Measurements from ENCODE around the gene PADI1. TPM values are rescaled to one million over a fixed set of nuclear protein-coding genes. Genes with fewer than 3 reads are reported as not detected.

PADI1 gene
- total and polyA plus RNA-seq, 7 donors: not detected

DNA sequence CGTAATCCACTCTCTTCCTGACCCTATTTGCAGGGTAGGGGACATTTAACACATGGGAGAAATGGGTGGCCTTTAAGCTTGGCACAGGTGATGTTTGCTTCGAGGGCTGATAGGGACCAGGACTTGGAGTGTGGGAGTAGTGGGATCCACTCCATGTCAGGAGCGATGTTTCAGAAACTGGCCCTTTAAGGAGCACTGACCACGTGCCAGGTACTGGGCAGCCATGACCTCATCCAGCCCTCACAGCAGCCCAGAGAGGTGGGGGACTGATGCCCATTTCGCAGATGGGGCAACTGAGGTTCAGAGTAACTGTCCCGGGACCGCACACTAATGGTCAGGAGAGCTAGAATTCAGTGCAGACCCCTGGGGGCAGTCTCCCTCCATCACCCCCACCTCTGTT lies 55.3 kb downstream of the PADI1 start:
- H3K4me3 ChIP-seq: no peak overlapping the region
- 76 to 78% (median 76%) methylated on average over 7 of the region's 7 CpGs for WGBS, 3 donors
- ATAC-seq (no peak), DNase-seq (peak in 1 of 2 donors; percentile 15)
- H3K36me3 ChIP-seq (ENCODE audit: insufficient read depth in 1 of 2, low read depth in 1 of 2): no peaks in the 10 kb centered on the region
- intact Hi-C loops (cut with DNase I): no loop called here
- H3K27me3 ChIP-seq (ENCODE audit: insufficient read depth in 3 of 3, low read length in 2 of 3): peaks cover 0 to 38% (median 4%) of the 10 kb centered on the region in 3 donors
- no peaks in the 10 kb centered on the region for H3K9me3 ChIP-seq
- TF ChIP-seq, protein P1, sequence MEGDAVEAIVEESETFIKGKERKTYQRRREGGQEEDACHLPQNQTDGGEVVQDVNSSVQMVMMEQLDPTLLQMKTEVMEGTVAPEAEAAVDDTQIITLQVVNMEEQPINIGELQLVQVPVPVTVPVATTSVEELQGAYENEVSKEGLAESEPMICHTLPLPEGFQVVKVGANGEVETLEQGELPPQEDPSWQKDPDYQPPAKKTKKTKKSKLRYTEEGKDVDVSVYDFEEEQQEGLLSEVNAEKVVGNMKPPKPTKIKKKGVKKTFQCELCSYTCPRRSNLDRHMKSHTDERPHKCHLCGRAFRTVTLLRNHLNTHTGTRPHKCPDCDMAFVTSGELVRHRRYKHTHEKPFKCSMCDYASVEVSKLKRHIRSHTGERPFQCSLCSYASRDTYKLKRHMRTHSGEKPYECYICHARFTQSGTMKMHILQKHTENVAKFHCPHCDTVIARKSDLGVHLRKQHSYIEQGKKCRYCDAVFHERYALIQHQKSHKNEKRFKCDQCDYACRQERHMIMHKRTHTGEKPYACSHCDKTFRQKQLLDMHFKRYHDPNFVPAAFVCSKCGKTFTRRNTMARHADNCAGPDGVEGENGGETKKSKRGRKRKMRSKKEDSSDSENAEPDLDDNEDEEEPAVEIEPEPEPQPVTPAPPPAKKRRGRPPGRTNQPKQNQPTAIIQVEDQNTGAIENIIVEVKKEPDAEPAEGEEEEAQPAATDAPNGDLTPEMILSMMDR (IDR thresholded peaks at IDR 0.05): no peak
- H3K27ac ChIP-seq: no peak overlapping the region
- H3K4me1 ChIP-seq: no peaks in the 10 kb centered on the region

DNA sequence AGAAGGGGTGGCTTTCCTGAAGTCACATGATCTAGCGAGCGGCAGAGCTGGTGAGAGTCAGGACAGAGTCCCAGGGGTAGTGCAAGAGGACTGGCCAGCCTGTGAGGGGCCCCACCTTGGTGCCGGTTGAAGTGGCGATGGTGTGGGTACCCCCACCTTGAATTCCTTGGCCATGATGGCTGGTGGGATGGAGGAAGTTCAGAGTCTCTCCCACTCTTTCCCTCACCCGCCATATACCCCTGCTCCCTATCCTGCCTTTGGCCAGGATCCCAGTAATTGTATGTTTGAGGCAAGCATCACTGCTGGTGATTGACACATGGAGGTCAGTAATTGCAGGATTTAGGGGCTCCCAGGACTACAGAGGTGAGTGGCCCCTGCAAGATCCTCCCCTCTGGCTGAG lies 55.8 kb downstream of the PADI1 start:
- no peak overlapping the region for H3K27ac ChIP-seq
- WGBS, 3 donors: 77 to 86% (median 77%) methylated on average over 5 of the region's 5 CpGs
- intact Hi-C loops (cut with DNase I): no loop called here
- peak in 1 of 2 donors; percentile 30 for DNase-seq
- ATAC-seq: no peak
- H3K4me1 ChIP-seq: no peaks in the 10 kb centered on the region
- H3K4me3 ChIP-seq: no peak overlapping the region
- H3K36me3 ChIP-seq (ENCODE audit: insufficient read depth in 1 of 2, low read depth in 1 of 2): no peaks in the 10 kb centered on the region
- peaks cover 0 to 34% (median 4%) of the 10 kb centered on the region in 3 donors for H3K27me3 ChIP-seq (ENCODE audit: insufficient read depth in 3 of 3, low read length in 2 of 3)
- TF ChIP-seq, protein P1 (IDR thresholded peaks at IDR 0.05): no peak
- no peaks in the 10 kb centered on the region for H3K9me3 ChIP-seq

DNA sequence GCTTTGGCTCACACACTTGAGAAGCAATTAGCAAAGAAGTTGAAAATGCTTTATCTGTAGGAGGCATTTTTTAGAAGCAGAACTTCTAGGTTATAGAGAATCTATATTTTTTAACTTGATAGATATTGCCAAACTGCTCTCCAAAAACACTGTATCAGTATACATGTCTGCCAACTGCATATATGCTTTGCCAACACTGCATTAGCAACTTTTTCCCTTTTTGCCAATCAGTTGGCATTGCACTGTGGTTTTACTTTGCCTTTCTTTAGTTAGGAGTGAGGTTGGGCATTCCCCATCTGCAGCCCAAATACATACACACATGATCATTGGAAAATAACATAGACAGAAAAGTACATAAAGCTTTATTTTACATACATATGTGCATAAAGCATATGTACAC lies 59.0 kb downstream of the PADI1 start:
- ATAC-seq: no peak
- Histone ChIP-seq H3K27ac (no peak overlapping the region), H3K9me3 (no peaks in the 10 kb centered on the region), H3K36me3 (ENCODE audit: insufficient read depth in 1 of 2, low read depth in 1 of 2) (no peaks in the 10 kb centered on the region), H3K27me3 (ENCODE audit: insufficient read depth in 3 of 3, low read length in 2 of 3) (peaks cover 0 to 15% (median 4%) of the 10 kb centered on the region in 3 donors), H3K4me3 (no peak overlapping the region), H3K4me1 (no peaks in the 10 kb centered on the region)
- DNase-seq: no peak
- TF ChIP-seq, protein P1 (IDR thresholded peaks at IDR 0.05): no peak
- intact Hi-C loops (cut with DNase I): no loop called here

DNA sequence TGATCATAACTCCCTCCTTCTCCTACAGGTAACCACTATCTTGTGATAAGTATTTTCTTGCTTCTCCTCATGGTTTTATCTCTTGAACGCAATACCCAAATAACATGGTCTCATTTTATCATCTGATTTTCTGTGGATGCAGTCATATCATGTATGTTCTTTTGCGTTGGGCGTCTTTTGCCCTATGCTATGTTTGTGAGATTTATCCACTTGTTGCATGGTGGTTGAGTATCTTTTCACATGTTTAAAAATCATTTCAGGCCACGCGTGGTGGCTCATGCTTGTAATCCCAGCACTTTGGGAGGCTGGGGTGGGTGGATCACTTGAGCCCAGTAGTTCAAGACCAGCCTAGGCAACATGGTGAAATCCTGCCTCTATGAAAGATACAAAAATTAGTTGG lies 59.5 kb downstream of the PADI1 start:
- no peaks in the 10 kb centered on the region for H3K4me1 ChIP-seq
- no peak overlapping the region for H3K4me3 ChIP-seq
- H3K9me3 ChIP-seq: no peaks in the 10 kb centered on the region
- H3K27ac ChIP-seq: no peak overlapping the region
- intact Hi-C loops (cut with DNase I): no loop called here
- no peaks in the 10 kb centered on the region for H3K36me3 ChIP-seq (ENCODE audit: insufficient read depth in 1 of 2, low read depth in 1 of 2)
- 80 to 97% (median 94%) methylated on average over 5 of the region's 5 CpGs for WGBS, 3 donors
- DNase-seq (no peak), ATAC-seq (no peak)
- H3K27me3 ChIP-seq (ENCODE audit: insufficient read depth in 3 of 3, low read length in 2 of 3): peaks cover 0 to 13% (median under 1%) of the 10 kb centered on the region in 3 donors
- TF ChIP-seq, protein P1 (IDR thresholded peaks at IDR 0.05): no peak

DNA sequence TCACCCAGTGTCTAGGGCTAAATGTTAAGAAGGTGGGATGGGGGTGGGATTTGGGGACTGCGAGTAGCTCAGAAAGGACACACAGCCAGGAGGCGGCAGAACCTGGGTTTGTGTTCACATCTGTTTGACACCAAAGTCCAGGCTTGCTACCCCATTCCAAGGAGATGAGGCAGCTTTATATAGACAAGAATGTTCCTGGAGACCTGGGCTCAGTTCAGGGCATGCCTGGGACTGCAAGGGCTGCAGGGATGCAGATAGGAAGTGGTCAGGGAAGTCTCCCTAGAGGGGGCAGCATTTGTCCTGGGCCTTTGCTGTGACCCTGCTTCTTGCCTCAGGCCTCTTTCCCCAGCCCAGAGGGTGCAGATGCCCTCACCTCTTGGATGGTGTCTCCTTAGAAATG lies 60.2 kb downstream of the PADI1 start:
- H3K36me3 ChIP-seq (ENCODE audit: insufficient read depth in 1 of 2, low read depth in 1 of 2): no peaks in the 10 kb centered on the region
- ATAC-seq (no peak), DNase-seq (no peak)
- H3K9me3 ChIP-seq: no peaks in the 10 kb centered on the region
- intact Hi-C loops (cut with DNase I): no loop called here
- TF ChIP-seq, protein P1 (IDR thresholded peaks at IDR 0.05): no peak
- 64 to 87% (median 68%) methylated on average over 2 of the region's 2 CpGs for WGBS, 3 donors
- no peaks in the 10 kb centered on the region for H3K4me1 ChIP-seq
- no peak overlapping the region for H3K4me3 ChIP-seq
- no peak overlapping the region for H3K27ac ChIP-seq
- H3K27me3 ChIP-seq (ENCODE audit: insufficient read depth in 3 of 3, low read length in 2 of 3): peaks cover 0 to 8% (median 0%) of the 10 kb centered on the region in 3 donors
